Activated T-helper 1 cell treated with Interleukin-2 at 50 U/mL for 16 hours (primary cell): ENCODE results near the gene SMIM38.

Experiments used
- DNase-seq: peaks from one replicate; pipeline ENCODE4 v3.0.0-alpha.2; 2020; ENCODE audit warnings: low read depth

SMIM38 gene

DNA sequence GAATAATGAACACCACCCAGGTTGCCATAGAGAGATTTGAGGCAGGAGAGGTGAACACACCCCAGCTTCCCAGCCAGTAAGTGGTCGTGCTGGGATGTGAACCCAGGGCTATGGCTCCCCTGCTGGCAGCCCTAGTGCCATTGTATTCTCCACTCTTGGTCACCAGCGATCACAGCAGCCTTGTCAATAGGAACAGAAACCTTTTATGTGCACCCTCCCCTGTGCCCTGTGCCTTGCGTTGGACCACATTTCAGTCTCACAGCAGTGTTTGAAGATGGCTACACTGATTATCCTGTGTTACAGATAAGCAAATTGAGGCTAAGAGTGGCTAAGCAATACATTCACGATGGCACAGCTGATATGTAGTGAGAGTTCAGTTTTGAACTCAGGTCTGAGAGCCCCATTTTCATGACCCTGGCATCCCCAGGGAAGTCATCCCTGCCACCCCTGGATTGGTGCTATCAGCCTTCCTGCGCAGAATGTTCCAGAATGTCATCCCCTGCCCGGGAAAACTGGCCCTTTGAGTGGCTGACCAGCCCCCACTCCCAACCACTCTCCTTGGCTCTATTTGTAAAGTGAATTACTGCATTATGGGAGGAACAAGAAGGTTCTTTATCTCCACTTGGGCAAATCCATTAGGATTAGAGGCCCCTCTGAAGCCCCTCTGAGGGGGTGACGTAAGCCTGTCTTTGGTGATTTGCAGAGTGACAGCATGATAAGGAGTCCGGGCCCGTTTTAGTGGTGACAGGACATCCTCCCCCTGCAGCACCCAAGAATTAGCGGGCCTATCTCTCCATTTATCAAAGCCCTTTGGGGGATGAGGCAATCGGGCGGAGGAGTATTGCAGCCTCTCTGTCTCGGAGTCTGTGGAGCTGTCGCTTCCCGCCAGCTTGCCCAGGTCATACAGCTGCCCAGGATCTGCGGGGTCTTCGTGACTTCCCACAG, 30.9 kb downstream of the SMIM38 start:
- no peak for DNase-seq

DNA sequence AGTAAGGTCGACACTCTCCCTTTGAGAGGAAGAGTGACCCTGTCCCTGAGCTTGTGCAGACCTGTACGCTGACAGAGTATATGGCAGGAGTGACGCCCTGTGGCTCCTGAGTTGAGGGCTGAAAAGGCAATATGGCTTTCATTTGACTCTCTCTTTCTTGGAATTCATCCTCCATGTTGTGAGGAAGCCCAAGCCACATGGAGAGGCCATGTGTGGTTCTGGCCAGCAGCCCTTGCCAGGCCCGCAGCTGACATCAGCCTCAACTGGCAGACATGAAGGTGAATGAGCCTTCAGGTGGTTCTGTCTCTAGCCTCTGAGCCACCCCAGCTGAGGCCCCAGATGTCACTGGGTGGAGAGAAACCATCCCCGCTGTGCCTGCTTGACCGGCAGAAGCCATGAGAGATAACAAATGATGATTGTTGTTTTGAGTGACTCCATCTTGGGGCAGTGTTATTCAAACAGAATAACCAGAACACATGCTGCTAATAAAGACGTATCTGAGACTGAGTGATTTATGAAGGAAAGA, 31.9 kb downstream of the SMIM38 start:
- no peak for DNase-seq

DNA sequence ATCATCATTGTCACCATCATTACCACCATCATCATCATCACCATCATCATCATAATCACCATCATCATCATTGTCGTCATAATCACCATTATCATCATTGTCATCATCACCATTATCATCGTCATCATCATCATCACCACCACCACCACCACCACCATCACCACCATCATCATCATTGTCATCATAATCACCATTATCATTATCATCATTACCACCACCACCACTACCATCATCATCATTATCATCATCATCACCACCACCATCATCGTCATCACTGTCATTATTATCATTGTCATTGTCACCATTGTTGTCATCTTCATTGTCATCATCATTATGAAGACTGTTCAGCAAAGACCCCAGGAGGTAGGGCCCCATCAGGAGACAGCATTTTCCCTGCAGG, 33.3 kb downstream of the SMIM38 start:
- DNase-seq: no peak

DNA sequence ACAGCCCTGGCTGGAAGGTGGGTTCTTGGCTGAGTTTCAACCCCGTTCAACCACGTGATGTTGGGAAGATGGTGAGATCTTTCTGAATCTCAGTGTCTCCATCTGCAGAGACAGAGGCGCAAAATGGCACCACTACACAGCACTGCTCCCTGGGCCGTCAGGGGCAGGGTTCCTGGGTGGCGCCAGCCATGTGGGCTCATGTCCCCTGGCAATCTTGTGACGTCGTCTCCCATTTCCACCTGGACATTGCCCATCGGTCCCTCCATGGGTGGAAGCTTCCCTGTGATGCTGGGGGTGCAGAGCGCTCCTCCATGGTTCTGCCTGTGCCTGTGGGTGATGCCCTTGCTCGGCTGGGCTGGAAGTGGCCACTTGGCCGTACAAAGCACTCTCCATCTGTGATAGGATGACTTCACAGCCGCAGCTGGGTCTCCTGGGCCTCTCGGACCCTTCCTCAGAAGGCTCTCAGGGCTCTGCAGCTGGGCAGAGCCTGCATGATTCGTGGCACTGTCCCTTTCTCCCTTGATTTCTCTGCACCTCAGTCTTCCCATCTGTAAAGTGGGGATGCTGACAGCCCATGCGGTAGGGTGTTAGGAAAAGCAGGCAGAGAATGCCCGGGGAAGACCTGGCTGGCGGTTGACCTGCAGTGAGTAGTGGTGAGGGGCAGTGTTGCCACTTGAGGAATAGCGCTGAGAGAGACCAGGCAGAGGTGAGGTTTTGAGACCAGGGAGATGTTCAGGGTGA, 35.2 kb downstream of the SMIM38 start:
- DNase-seq: no peak

DNA sequence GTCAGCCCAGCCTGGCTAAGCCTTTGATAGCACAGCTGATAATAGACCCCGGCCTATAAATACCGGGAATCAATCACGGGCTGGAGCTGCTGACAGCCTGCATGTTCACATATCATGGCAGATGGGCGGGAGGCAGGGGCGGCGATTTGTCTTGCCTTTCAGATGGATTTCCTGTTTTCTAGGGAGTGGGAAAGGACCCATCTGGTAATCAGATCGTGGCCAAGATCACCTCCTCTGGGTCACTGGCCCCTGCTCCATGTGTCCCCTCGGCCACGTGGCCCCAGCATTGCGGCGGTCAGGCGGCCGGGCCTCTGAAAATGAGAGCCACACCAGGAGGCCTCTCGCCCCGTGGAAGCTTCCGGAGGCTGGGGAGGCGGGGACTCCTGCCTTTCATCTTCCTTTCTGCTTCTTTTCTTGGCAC, 36.6 kb downstream of the SMIM38 start:
- DNase-seq: no peak

DNA sequence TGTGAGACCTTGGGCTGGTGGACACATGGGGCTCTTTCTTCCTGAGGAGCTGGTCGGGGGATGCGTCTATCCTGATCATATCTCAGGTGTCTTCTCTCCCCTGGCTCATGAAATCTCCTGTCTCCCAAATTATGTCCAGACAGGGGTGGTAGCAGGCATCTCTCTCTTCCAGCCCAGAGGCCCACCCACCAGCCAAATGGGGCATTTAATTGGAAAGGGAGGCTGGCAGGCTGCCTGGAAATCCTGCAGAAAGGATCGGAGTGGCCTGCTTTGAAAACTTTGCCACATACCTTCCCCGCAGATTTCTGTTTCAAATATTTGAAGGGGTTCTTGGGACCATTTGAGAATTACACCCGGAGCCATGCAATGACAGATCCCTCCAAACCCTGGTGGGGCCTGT, 37.4 kb downstream of the SMIM38 start:
- DNase-seq: no peak

DNA sequence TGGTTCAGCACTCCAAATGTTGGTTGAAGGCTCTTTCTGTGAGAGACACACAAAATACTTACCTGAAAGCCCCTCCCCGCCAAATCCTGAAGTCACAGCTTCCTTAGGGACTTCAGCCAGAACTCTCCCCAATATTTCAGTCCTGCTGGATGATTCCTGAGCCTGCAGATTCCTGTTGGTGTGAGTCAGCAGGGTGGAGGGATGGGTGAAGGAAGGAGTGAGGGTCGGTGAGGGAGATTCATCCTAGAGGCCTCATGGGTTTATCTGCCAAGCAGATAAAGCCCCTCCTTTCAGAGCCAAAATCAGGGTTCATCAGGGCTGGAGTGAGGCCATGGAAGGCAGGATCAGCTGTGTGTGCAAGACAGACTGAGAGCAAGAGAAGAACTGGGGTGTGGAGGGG, 37.9 kb downstream of the SMIM38 start:
- no peak for DNase-seq

DNA sequence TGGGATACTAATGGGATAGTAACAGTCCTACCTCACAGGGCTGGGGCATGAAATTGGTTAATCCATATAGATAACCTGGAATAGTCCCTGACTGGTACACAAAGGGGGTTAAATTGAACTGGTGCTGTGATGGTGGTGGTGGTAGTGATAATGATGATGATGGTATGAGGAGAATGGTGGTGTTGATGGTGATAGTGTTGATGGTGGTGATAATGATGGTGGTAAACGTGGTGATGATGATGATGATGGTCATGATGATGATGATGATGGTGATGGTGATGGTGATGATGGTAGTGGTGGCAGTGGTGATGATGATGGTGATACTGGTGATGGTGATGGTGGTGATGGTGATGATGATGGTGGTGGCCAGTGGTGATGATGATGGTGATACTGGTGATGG, 38.7 kb downstream of the SMIM38 start:
- no peak for DNase-seq

DNA sequence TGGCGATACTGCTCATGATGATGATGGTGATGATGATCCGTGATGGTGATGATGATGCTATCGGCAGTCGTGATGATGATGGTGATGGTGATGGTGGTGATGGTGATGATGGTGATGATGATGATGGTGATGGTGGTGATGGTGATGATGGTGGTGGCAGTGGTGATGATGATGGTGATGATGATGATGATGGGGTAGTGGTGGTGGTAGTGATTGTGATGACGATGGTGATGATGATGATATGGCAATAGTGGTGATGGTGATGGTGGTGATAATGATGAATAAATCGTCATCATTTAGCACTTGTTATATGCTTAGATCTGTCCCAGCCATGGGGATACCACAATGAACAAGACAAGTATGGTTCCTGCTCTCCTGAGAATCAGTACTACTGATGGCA, 39.2 kb downstream of the SMIM38 start:
- no peak for DNase-seq

DNA sequence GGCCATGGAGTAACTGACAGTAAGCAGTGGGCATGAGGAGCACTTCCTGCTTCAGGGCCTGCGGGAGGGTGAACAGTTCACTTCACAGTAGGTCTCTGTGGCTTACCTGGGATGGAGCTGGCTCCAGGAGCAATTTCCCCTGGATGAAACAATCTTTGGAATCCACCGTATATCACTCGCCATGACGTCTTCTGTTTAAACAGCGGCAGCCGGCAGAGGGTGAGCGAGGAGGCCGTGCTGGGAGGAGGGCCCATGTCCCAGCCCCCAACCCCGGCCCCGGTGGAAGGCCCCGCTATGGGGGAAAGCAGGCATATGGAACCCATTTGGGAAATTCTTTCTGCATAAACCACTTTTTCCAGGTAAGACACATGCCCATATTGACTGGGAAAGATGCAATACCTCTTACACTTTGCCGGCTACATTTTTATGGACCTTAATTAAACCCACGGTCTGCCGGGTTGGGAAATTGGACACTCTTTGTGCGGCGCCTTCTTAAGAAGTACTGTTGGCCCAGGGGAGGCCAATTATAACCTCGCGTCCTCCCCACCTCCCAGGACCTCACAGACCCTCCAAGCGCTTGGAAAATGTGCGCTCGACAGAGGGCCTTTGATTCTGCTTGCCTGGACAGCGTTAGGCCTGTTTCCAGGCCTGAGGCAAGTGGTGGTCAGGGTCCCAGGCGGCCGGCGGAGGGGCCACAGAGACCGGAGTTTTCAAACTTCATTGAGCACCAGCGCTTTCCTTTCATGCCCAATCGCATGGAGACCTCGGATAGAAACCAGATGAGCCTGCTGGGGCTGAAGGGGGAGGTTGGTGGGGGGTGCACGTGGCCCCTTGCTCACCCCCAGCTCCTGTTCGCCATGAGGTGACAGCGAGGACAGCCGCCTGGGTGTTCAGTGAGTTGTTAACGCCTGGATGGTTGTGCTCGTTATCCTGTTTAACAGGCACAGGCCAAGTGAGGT, 40.4 kb downstream of the SMIM38 start:
- DNase-seq: no peak

DNA sequence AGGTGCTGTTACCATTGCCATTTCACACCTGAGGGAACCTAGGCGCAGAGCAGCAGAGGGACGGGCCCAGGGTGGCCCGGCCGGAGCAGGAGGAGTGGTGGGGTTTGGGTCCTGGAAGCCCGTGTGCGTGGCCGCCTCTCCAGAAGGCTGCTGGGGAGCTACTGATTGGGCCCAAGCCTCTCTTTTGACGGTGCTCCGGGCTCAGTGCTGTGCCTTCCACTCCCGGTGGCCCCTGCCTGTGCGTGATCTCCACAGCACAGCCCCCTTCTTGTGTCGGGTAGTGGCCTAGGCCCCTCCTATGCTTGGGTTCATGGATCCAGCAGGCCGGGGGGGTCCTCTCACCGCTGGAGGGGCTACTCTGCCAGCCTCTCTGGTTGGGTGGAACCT, 41.0 kb downstream of the SMIM38 start:
- no peak for DNase-seq

DNA sequence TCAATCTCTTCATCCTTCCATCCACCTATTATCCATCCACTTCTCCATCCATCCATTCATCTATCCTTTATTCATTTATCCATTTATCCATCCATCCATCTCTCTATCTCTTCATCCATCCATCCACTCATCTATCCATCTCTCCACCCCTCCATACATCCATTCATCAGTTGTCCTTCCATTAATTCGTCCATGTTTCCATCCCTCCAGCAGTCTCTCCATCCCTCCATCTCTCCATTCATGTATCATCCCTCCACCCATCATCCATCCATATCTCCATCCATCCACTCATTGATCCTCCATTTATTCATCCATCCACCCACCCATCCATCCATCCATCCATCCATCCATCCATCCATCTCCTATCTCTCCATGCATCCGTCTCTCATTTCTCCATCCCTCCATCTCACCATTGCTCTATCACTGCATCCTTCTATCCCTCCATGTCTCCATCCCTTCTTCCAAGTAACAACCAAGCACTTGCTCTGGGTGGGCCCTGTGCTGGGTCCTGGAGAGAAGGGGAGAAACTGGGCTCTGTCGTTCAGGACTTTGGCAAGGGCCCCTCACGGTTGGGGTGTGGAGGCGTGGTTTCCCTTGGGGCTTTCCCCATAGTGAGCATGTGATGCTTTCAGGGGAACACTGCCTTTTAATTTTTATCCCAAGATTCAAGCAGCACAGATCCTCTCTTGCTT, 43.3 kb downstream of the SMIM38 start:
- DNase-seq: no peak

DNA sequence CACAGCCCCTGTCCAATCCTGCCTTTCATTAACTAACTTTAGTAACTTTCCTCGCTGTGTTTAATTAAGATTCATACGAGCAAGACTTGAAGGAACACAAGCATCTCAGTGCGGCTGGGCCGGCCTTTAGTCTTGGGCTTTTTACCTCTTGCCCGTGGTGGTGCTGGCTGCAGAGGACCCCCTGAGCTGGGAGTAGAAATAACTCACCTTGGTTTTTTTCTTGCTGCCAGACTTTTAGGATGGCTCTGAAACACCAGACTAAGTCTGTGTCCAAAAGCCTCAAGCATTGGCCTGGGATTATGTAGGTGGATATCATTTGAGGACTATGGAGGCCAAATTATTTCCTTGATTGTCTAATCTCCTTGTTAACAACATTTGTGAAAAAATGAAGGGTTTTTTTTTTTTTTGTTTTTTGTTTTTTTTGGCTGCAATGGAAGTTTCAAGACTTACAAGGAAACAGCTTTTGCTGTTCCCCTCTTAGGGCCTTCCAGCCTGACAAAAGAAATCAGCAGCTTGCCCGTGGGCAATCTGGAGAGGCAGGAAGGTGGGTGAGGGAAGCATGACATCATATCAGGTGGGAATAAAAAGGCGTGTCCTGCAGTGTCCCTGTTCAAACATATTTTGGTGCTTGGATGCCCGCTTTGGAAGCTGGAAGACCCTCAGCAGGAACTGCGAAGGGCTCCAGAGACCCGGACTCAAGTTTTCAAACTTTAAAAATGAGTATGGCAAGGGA, 44.0 kb downstream of the SMIM38 start:
- DNase-seq: no peak

DNA sequence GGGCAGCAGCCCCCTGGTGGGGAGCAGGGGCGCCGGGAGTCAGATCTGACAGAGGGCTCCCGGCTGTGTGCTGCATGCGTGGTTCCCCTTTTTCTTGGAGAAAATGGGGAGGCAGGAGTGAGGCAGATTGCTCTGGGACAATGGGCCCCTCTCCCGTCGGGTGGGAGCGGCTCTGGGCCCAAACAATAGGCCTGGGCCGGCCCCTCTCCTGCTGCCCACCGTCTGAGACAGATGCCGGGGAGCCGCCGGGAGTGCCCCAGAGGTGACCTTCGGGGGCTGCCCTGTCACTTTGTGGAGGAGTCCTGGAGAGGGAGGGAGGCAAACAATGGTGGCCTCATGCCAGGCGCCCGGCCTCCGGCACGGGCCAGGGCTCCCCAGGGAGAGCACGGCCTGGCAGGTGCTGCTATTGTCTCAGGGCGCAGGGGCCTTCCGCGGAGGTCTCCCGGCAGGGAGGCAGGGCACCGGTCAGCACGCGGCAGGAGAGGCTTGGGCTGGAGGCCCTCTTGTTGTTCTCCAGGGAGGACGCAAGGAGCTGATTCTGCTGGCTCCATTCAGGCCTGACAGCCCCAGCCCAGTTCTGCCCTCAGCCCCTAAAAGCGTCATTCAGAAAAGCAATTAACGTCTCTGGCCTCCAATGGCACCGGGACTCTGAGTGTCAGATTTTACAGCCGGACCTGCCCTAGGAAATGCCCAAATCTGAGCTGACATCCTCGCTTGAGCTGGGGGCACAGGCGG, 44.8 kb downstream of the SMIM38 start:
- no peak for DNase-seq

DNA sequence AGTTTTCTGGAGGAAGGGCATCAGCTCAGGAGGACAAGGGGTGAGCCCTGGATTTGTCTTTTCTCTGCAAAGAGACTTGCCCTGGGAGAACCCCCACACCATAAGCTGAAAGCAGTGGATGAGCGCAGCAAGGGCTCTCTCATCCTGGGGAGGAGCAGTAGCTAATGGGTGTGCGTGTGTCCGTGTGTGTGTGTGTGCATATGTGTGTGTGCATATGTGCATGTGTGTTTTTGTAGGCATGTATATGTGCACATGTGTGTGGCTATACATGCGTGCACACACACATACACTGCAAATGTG, 45.3 kb downstream of the SMIM38 start:
- no peak for DNase-seq

DNA sequence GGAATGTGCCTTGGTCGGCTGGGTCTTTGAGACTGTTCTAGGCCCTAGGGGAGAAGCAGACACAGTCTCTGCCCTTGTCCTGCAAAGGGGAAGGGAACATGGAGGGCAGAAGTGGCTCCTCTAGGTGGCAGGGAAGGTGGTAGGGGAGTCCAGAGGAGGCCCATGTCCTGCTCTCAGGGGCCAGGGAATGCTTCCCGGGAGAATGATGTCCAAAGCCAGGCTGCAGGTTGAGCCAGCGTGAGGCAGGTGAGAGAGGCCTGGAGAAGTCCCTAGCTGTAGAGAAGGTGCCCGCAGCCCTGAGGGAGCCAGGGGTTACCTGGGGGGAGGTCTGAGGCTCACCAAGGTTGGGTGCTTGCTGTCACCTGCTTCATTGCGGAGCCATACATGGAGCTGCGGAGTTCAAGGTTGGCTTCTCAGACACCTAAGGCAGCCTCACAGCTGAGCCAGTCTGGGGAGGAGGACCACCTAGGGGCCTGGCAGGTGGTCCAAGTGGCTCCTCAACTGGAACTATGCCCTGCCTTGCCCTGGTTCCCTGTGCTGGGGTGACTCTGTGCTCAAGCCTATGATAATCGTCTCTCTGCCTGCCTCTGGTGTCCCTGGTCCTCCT, 46.1 kb downstream of the SMIM38 start:
- no peak for DNase-seq

DNA sequence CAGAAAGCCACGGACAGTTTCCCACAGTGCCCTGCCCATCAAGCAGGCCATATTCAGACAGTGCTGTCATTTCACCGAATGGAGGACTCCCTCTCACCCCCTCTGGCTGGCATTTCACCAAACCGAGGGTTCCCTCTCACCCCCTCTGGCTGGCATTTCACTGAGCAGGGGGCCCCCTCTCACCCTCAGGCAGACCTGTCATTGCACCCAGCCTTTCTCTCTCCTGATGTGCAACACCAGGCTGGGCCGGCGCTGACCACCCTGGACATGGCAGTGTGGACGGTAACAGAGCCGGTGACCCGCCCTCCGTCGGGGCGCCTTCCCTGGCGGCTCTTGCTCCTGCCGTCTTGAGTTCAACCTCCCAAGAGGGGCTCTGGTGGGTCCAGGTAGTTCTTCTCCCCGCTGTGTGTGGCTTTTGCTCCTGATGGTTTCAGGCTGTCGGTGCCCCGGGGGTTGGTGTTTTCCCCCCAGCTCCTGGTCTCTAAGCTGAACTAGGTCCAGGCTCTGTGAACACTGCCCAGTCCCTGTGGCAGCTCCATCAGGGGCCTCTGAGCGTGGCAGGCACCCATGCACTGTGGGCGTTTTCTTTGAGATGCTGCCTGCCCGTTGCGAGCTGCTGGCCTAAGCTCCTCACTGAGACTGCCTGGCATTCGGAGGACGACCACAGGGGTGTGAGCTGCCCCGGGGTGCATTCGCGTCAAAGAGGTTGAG, 46.9 kb downstream of the SMIM38 start:
- DNase-seq: no peak

DNA sequence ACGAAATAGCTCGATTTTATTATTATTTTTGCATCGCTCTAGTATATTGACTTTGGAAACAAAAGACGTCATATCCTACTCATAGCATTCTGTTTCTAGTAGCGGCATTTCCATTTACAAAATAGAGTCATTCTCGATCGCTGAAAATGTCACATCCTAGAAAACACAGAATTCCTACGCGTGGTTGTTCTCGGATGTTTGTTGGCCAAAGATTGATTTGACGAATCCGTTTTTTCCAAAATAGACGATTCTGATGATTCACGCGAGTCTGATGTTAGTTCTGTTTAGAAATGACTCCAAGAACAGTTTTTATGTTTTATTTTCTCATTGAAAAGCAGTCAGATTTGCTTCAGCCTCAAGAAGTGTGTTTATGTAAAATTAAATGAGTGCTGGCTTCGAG, 47.6 kb downstream of the SMIM38 start:
- no peak for DNase-seq

DNA sequence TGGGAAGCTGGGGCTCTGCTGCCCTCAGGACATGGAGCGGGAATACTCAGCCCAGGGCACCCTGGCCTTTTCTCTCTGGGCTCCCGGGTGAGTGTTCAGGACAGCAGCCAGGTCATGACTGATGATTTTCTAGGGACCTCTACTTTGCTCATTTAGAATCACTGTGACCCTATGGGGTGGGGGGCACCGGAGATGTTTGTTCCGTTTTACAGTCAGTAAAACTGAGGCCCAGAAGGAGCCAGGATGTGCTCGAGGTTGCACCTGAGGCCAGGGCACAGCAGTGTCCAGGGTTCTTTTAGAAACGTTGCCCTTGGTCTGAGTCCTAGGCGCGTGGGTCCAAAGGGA, 48.1 kb downstream of the SMIM38 start:
- DNase-seq: no peak
